SJSA1 (cell line): ENCODE results near the gene CACNG4. TPM values are rescaled to one million over a fixed set of nuclear protein-coding genes. Genes with fewer than 3 reads are reported as not detected.

Experiments
- DNase-seq, 2 experiments: peaks; one replicate each; pipeline ENCODE4 v3.0.0-alpha.2; 2015 to 2020; ENCODE audit warnings: low spot score in 2 of 2, low read depth in 1 of 2
- H3K27ac ChIP-seq: fragments of 250-450 bp; sonication (Bioruptor Pico); 2 replicates; pipeline ENCODE4 v1.5.1; 2020; ENCODE audit warnings: mild to moderate bottlenecking, moderate library complexity
- H3K27me3 ChIP-seq: fragments of 250-450 bp; sonication (Bioruptor Pico); replicated peaks from 2 replicates; pipeline ENCODE4 v1.5.1; 2020; ENCODE audit warnings: mild to moderate bottlenecking, moderate library complexity
- H3K36me3 ChIP-seq: fragments of 250-450 bp; sonication (Bioruptor Pico); 2 replicates; pipeline ENCODE4 v1.5.1; 2020; ENCODE audit warnings: mild to moderate bottlenecking
- H3K4me1 ChIP-seq: fragments of 250-450 bp; sonication (Bioruptor Pico); replicated peaks from 2 replicates; pipeline ENCODE4 v1.6.1; 2021; ENCODE audit warnings: mild to moderate bottlenecking
- H3K4me3 ChIP-seq: fragments of 250-450 bp; sonication (Bioruptor Pico); 2 replicates; pipeline ENCODE4 v1.5.1; 2020; ENCODE audit warnings: mild to moderate bottlenecking
- H3K9me3 ChIP-seq: fragments of 250-450 bp; sonication (Bioruptor Pico); replicated peaks from 2 replicates; pipeline ENCODE4 v1.5.1; 2020; ENCODE audit warnings: mild to moderate bottlenecking
- total RNA-seq: library from RNA; depleted of rRNA; stranded (reverse); fragments of >200 nt; shearing (Covaris generic); gene quantifications from 2 replicates; pipeline ENCODE4 v1.2.3, GENCODE V29; 2014; rRNA removed

The CACNG4 gene
- total RNA-seq, result 16.4 and 32.0 TPM in 2 replicates

DNA sequence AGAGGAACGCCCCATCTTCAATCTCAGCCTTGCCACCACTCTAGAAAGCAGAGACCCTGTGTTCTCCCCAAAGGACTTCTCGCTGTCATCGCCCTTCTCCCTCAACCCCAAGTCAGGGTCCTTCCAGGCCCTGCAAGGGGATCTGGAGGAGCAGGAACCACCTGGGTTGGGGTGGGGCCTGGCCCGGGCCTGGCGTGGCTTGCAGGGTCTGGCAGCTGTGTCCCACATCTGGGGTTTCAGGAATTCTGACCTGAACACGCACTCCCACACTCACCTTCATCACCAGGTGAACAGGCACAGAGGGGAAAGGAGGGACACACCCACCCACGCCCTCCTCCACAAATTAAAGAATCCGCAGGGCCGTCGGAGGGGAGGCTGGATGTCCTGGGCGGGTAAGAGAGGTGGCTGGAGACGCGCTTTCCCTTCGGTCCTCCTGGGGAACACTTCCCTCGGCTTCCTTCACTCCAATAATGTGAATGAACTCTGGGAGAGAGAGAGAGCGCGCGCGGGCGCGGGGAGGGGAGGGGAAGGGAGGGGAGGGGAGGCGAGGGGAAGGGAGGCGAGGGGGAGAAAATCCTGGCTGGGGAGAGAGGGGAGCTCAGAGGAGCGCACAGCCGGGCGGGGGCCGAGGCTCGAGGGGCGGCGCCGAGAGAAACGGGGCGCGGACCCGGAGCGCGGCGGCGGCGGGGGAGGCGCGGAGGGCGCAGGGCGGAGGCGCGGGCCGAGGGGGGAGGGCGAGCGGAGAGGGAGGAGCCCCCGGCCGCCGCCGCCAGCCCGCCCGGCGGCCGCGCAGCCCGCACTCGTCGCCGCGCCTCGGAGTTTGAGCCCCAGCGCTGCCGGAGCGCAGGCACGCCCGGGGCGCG lies at the start of gene CACNG4:
CACNG4 (plus strand) TSS at position 799 of the 863 bp plus-strand sequence. CDS start 205 bp downstream, outside the sequence.
- H3K27ac ChIP-seq, result peak within 1 kb of the TSS; percentile 37; the same call in 1 of the 2 replicates
- peaks cover 30% of the 10 kb centered on the region for H3K36me3 ChIP-seq
- no peaks in the 10 kb centered on the region for H3K27me3 ChIP-seq
- DNase-seq, result peak in 1 of 2 experiments; percentile 74
- peak within 1 kb of the TSS; percentile 83 for H3K4me3 ChIP-seq
- H3K9me3 ChIP-seq, result no peaks in the 10 kb centered on the region
- H3K4me1 ChIP-seq, result peaks cover 16% of the 10 kb centered on the region

DNA sequence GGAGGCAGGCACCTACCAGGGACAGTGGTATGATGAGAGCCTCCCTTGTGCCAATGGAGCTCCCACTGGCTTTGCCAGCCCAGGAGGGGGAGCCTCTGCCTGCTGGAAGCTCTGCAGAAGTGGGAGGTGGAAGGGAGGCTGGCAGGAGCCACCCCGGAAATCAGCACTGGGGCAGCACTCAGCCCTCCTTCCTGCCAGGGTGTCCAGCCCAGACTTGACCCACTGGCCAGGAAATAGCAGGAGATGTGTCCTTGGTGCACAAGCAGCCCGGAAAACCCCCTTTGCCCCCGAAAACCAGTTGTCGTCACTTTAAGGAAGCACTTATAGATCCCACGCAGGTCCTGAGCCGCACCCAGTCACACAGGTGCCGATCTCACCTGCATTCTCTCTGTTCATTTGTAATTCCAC lies 49.3 kb upstream of the CACNG4 start:
- DNase-seq, result peak; percentile 44 to 75

DNA sequence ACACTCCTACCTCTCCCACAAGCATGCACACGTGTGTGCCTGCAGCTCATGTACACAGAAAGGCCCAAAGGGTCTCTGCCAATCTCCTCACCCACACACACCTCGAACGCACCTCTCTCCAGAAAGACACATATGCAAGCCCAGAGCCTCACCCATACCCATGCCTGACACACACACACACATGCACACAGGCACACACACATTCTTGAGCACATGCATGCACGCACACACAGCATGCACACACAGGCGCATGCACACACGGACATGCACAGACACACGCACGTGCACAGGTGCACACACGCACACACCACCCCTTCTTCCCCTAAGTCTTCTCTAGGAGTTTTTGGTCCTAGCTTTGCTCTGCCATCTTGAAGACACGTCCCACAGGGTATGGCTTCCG lies 48.7 kb upstream of the CACNG4 start:
- no peak overlapping the region for H3K27ac ChIP-seq
- H3K9me3 ChIP-seq, result 0 out of 2 replicates have a peak, but pooled peaks cover 3% of the 10 kb centered on the region
- H3K27me3 ChIP-seq, result no peaks in the 10 kb centered on the region
- H3K36me3 ChIP-seq, result no peaks in the 10 kb centered on the region
- H3K4me1 ChIP-seq, result no peaks in the 10 kb centered on the region; the same call in 1 of the 2 replicates
- H3K4me3 ChIP-seq, result no peak overlapping the region
- no peak for DNase-seq

More for the DNA sequence above, 49.3 kb upstream of the CACNG4 start:
- Histone ChIP-seq H3K27ac (no peak overlapping the region), H3K9me3 (0 out of 2 replicates have a peak, but pooled peaks cover 3% of the 10 kb centered on the region), H3K4me1 (no peaks in the 10 kb centered on the region; the same call in 1 of the 2 replicates), H3K4me3 (no peak overlapping the region), H3K36me3 (no peaks in the 10 kb centered on the region), H3K27me3 (no peaks in the 10 kb centered on the region)

DNA sequence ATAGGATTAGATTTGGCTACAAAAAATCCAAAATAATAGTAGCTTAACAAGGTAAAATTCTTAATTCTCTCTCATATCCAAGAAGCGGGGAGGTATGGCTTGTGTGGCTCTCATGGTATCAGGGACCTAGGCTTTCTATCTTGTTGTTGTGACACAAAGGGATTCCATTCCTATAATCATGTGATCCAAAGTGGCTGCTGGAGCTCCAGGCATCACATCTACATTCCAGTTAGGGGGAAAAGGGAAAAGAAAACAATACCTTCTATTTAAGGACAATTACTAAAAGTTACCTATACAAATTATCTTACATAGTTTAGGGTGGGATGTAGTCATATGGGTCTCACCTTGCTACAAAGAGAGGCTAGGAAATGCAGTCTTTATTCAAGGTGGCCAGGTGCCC lies 47.6 kb upstream of the CACNG4 start:
- Histone ChIP-seq H3K27me3 (no peaks in the 10 kb centered on the region), H3K9me3 (0 out of 2 replicates have a peak, but pooled peaks cover 3% of the 10 kb centered on the region), H3K4me3 (no peak overlapping the region), H3K36me3 (no peaks in the 10 kb centered on the region), H3K4me1 (no peaks in the 10 kb centered on the region; the same call in 1 of the 2 replicates), H3K27ac (no peak overlapping the region)
- no peak for DNase-seq

DNA sequence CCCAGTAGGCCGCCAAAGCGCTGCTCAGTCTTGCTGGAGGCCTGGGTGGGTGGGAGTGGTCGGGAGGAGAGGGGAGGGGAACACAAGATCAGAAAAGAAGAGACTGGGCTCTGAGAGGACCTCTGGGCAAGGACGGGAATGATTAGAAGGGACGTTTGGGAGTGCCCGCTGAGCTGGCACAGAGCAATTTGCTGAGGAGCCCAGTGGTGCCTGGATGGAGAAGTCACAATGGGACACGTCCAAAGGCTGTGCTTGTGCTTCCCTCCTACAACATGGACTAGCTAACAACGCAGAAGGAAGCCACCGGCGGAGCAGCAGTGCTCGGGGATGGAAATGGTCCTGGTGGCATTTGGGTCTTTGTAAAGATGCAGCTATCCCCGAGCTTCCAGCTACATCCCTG lies 45.6 kb upstream of the CACNG4 start:
- Histone ChIP-seq H3K27ac (no peak overlapping the region), H3K4me3 (no peak overlapping the region), H3K9me3 (no peaks in the 10 kb centered on the region), H3K4me1 (peaks cover 2% of the 10 kb centered on the region; the same call in 1 of the 2 replicates), H3K27me3 (no peaks in the 10 kb centered on the region), H3K36me3 (no peaks in the 10 kb centered on the region)
- no peak for DNase-seq

DNA sequence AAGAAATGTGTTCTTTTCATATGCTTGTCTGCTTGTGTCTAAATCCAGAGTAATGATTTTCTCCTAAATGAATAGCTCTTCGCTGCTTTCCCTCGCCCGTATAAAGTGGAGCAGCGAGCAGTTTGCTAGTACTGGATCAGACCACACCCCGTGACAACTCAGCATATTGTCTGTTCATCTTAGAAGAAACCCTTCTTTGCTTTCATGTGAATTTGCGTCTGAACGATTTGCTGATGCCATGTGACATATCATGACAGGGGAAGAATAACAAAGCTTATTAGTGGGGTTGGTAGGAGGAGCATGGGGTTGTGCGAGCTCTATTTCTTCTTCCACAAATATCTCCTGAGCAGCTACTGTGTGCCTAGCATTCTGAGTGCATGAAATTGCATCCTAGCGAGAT lies 44.1 kb upstream of the CACNG4 start:
- no peak for DNase-seq
- H3K4me3 ChIP-seq, result no peak overlapping the region
- no peaks in the 10 kb centered on the region for H3K9me3 ChIP-seq
- H3K27me3 ChIP-seq, result 0 out of 2 replicates have a peak, but pooled peaks cover 2% of the 10 kb centered on the region
- no peak overlapping the region for H3K27ac ChIP-seq
- H3K4me1 ChIP-seq, result peaks cover 4% of the 10 kb centered on the region; the same call in 1 of the 2 replicates
- H3K36me3 ChIP-seq, result no peaks in the 10 kb centered on the region

DNA sequence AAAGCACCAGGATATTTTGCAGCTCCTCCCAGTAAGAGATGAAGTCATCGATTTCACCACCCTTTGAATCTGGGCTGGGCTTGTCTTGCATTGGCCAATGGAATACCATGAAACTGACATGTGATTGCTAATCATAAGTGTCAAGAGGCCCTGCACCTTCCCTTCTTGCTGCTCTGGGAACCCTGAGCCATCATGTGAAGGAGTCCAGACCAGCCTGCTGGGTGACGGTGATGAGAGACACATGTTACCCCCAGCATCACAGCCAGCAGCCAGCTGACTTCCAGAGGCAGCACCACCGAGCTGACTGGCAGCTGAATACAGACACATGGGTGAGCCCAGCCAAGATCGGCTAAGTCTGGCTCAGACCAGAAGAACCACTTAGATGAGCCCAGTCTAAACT lies 43.6 kb upstream of the CACNG4 start:
- Histone ChIP-seq H3K27me3 (0 out of 2 replicates have a peak, but pooled peaks cover 2% of the 10 kb centered on the region), H3K36me3 (no peaks in the 10 kb centered on the region), H3K9me3 (no peaks in the 10 kb centered on the region), H3K4me1 (0 out of 2 replicates have a peak, but pooled peaks cover 4% of the 10 kb centered on the region), H3K4me3 (no peak overlapping the region), H3K27ac (no peak overlapping the region)
- no peak for DNase-seq

DNA sequence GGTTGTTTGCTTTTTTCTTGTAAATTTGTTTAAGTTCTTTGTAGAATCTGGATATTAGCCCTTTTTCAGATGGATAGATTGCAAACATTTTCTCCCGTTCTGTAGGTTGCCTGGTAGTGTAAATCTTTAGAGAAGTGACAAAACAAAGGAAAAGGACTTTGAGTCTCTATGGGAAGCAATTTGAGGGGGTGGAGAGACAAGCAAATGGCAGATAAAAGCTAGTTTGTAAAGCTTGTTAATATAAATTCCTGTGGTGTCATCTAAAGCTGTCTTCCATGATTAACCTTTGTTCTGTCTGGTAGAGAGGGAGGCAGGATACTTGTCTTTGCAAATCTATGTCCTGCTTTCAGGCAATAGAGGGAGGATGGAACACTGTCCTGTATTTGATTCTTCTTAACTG lies 40.6 kb upstream of the CACNG4 start:
- H3K27me3 ChIP-seq, result peaks cover 12% of the 10 kb centered on the region; the same call in 1 of the 2 replicates
- H3K4me1 ChIP-seq, result 0 out of 2 replicates have a peak, but pooled peaks cover 4% of the 10 kb centered on the region
- H3K4me3 ChIP-seq, result no peak overlapping the region
- no peaks in the 10 kb centered on the region for H3K36me3 ChIP-seq
- no peak for DNase-seq
- no peak overlapping the region for H3K27ac ChIP-seq
- no peaks in the 10 kb centered on the region for H3K9me3 ChIP-seq

DNA sequence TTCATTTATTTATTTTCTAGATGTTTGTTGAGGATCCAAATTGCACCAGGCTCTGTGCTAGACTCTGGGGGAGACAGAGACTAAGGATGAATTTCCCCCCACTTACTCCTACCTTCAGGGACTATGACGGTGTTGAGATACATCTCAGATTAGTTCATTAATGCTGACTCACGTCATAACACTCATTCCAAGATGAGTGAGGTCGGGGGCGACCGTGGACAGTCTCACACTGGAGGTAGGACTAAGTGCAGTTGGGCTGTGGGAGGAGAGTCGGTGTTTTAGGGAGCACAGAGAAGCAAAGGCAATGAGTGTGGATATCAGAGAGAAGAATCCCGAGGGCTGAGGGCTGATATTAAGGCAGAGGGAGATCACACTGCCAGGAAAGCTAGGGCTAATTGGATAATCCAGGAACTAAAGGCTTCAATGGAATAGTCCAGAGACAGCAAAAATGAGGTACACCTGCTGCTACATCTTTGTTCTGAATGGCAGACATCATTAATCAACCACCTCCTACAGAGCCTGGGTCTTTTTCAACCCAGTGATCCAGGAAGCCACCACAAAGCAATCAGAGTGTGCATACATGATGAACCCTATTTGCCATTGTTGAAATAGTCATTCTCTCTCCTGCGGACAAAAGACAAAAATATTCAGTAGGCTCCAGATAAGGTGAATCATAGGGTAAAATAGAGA lies 38.6 kb upstream of the CACNG4 start:
- Histone ChIP-seq H3K4me1 (0 out of 2 replicates have a peak, but pooled peaks cover 4% of the 10 kb centered on the region), H3K9me3 (no peaks in the 10 kb centered on the region), H3K4me3 (no peak overlapping the region), H3K36me3 (no peaks in the 10 kb centered on the region), H3K27ac (no peak overlapping the region), H3K27me3 (peaks cover 12% of the 10 kb centered on the region; the same call in 1 of the 2 replicates)
- DNase-seq, result no peak

DNA sequence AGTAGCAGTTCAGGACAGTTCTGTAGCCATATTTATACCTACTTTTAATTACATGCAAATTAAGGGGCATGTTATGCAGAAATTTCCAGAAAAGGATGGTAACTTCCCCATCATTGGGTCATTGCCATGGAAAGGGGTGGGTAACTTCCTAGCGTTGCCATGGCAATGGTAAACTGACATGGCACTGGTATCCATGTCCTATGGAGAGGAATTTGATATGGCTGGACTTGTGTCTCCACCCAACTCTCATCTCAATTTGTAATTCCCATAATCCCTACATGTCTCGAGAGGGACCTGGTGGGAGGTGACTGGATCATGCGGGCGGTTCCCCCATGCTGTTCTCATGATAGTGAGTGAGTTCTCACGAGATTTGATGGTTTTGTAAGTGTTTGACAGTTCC lies 35.6 kb upstream of the CACNG4 start:
- Histone ChIP-seq H3K9me3 (no peaks in the 10 kb centered on the region), H3K27me3 (peaks cover 12% of the 10 kb centered on the region; the same call in 1 of the 2 replicates), H3K4me1 (0 out of 2 replicates have a peak, but pooled peaks cover 1% of the 10 kb centered on the region)

DNA sequence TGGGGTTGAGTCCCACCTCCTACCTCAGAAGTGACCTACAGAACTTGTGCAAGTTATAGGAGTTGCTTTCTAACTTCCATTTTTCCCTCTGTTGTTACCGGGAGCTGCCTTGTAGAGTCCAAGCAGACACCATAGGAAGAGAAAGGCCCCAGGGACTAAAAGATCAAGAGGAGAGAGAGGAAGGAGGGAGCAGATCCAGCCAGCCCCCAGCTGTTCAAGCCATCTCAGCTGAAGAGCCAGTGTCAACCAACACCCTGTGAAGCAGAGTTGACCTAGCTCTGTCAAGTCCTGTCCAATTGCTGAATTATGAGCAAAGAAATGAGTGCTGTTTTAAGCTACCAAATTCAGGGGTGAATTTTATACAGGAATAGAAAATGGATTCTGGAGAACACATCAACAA lies 34.9 kb upstream of the CACNG4 start:
- no peaks in the 10 kb centered on the region for H3K9me3 ChIP-seq
- no peaks in the 10 kb centered on the region for H3K4me1 ChIP-seq
- DNase-seq, result no peak
- H3K36me3 ChIP-seq, result no peaks in the 10 kb centered on the region
- H3K27ac ChIP-seq, result no peak overlapping the region
- H3K27me3 ChIP-seq, result peaks cover 10% of the 10 kb centered on the region; the same call in 1 of the 2 replicates
- H3K4me3 ChIP-seq, result no peak overlapping the region

More for the DNA sequence above, 35.6 kb upstream of the CACNG4 start:
- Histone ChIP-seq H3K4me3 (no peak overlapping the region), H3K36me3 (no peaks in the 10 kb centered on the region), H3K27ac (no peak overlapping the region)
- no peak for DNase-seq

DNA sequence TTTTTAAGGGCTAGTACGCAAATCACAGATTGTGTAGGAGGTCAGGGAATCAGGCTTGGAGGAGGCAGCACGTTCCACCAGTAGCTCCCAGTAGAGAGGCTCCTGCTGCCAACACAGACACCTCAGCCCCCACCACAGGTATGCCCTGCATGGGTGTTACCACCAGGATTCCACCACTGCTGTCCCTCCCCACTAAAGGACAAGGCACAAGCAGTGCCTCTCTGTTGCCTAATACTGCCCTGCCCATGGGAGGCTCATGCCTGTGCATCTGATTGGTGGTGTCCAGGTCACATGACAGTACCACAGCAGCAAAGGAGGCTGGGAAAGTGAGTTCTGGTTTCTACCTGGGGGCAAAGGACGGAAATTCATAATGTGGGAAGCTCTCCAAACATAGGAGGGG lies 33.6 kb upstream of the CACNG4 start:
- no peak overlapping the region for H3K27ac ChIP-seq
- H3K36me3 ChIP-seq, result no peaks in the 10 kb centered on the region
- no peak for DNase-seq
- no peak overlapping the region for H3K4me3 ChIP-seq
- H3K4me1 ChIP-seq, result no peaks in the 10 kb centered on the region
- no peaks in the 10 kb centered on the region for H3K9me3 ChIP-seq
- peaks cover 10% of the 10 kb centered on the region; the same call in 1 of the 2 replicates for H3K27me3 ChIP-seq

DNA sequence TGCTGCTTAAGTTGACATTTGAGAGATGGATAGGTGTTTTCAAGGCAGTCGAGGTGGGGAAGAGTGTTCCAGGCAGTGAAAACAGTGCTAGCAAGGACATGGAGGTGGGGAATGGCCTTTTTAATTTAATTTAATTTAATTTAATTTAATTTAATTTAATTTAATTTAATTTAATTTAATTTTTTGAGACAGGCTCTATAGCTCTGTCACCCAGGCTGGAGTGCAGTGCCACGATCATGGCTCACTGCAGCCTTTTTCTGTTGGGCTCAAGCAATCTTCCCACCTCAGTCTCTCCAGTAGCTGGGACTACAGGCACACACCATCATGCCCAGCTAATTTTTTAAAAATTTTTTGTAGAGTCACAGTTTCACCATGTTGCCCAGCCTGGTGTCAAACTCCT lies 32.2 kb upstream of the CACNG4 start:
- 0 out of 2 replicates have a peak, but pooled peaks cover 3% of the 10 kb centered on the region for H3K9me3 ChIP-seq
- 0 out of 2 replicates have a peak, but pooled peaks cover 6% of the 10 kb centered on the region for H3K27me3 ChIP-seq
- no peaks in the 10 kb centered on the region for H3K4me1 ChIP-seq
- no peaks in the 10 kb centered on the region for H3K36me3 ChIP-seq
- H3K4me3 ChIP-seq, result no peak overlapping the region
- no peak overlapping the region for H3K27ac ChIP-seq
- DNase-seq, result no peak
